ENCODE data around the gene NME2.

The NME2 gene

GRCh38 chr17:51214920-51215319, 48.7 kb downstream of the NME2 start:
- no peak for DNase-seq

GRCh38 chr17:51217946-51218345, 51.7 kb downstream of the NME2 start:
- no peak for DNase-seq

GRCh38 chr17:51221322-51221721, 55.1 kb downstream of the NME2 start:
- no peak for DNase-seq
